Natural killer cell (primary cell): ENCODE results near the gene PRRX1. TPM values are rescaled to one million over a fixed set of nuclear protein-coding genes. Genes with fewer than 3 reads are reported as not detected.

ENCODE experiments used
- ATAC-seq, 3 donors: fragments of 150-1000 bp in 2 of 3; fragments of 200-7000 bp in 1 of 3; cut with Tn5 transposase; 1 replicate in 1 of 3; 2 replicates in 2 of 3; pipeline ENCODE4 v1.10.0; 2021; ENCODE audit warnings: mild to moderate bottlenecking in 2 of 3, moderate library complexity in 2 of 3
- DNase-seq, 2 donors: peaks; one replicate each; pipeline versions ENCODE4 v3.0.0 to v3.0.0-alpha.2; 2013 to 2021; ENCODE audit warnings: mixed read lengths in 1 of 2
- H3K27ac ChIP-seq: one replicate; pipeline ENCODE4 v1.5.1; 2013; ENCODE audit warnings: mild to moderate bottlenecking, low read length
- H3K27me3 ChIP-seq: one replicate; pipeline ENCODE4 v1.6.1; 2013; ENCODE audit warnings: low read length; ENCODE audit not compliant: control insufficient read depth, insufficient read depth
- H3K36me3 ChIP-seq: one replicate; pipeline ENCODE4 v1.6.1; 2013; ENCODE audit warnings: low read length; ENCODE audit not compliant: control insufficient read depth, insufficient read depth
- H3K4me1 ChIP-seq: one replicate; pipeline ENCODE4 v1.6.1; 2013; ENCODE audit warnings: low read length; ENCODE audit not compliant: control insufficient read depth, insufficient read depth
- H3K4me3 ChIP-seq: one replicate; pipeline ENCODE4 v1.5.1; 2013; ENCODE audit warnings: low read length
- H3K9me3 ChIP-seq: one replicate; pipeline ENCODE4 v1.6.1; 2013; ENCODE audit warnings: low read length; ENCODE audit not compliant: control insufficient read depth, insufficient read depth
- H3K27ac Mint-ChIP-seq, 2 donors: one replicate each; pipeline ENCODE4 v1.8.0; 2022; ENCODE audit warnings: mild to moderate bottlenecking in 2 of 2, mixed read lengths in 2 of 2, moderate library complexity in 1 of 2
- H3K27me3 Mint-ChIP-seq, 2 donors: one replicate each; pipeline ENCODE4 v1.8.0; 2022; ENCODE audit warnings: low read depth in 2 of 2, mixed read lengths in 2 of 2
- H3K36me3 Mint-ChIP-seq: one replicate; pipeline ENCODE4 v1.8.0; 2022; ENCODE audit warnings: mixed read lengths
- H3K4me1 Mint-ChIP-seq, 2 donors: one replicate each; pipeline ENCODE4 v1.8.0; 2022; ENCODE audit warnings: mixed read lengths in 2 of 2
- H3K4me3 Mint-ChIP-seq: one replicate; pipeline ENCODE4 v1.8.0; 2022; ENCODE audit warnings: mild to moderate bottlenecking, moderate library complexity, mixed read lengths
- H3K9me3 Mint-ChIP-seq, 2 donors: one replicate each; pipeline ENCODE4 v1.8.0; 2022; ENCODE audit warnings: mixed read lengths in 2 of 2
- CTCF ChIP-seq: fragments of 200-600 bp; IDR thresholded peaks from one replicate; pipeline ENCODE4 v1.8.0; 2022; ENCODE audit warnings: antibody characterized with exemption
- WGBS: methylation state at CpG from one replicate; pipeline ENCODE4 v1.1.7; 2013; ENCODE audit warnings: missing lambda C conversion rate; ENCODE audit not compliant: insufficient coverage; 5-methylcytosine and 5-hydroxymethylcytosine counted together
- intact Hi-C: fragments of 100-400 bp; cut with micrococcal nuclease; formaldehyde crosslinking; loops from one replicate; pipeline ENCODE4 v1.14.2; 2022
- total RNA-seq, 4 donors: library from RNA; stranded (reverse); fragments of 120-200 nt in 1 of 4; gene quantifications; one replicate each; pipeline versions ENCODE4 v1.2.3 to v1.2.4, GENCODE V29; 2013 to 2022

Gene PRRX1
- total RNA-seq, 3 donors from 2014 or later (not counting 1 experiment from before 2014, with no cell fraction given): not detected

GRCh38 chr1:170768929-170769328 is 105.0 kb downstream of the PRRX1 start:
- H3K9me3 ChIP-seq: no peaks in the 10 kb centered on the region
- H3K27ac Mint-ChIP-seq: no peak overlapping the region
- no peak overlapping the region for H3K27ac ChIP-seq
- ATAC-seq (no peak), DNase-seq (no peak)
- no peaks in the 10 kb centered on the region for H3K4me1 Mint-ChIP-seq
- no peaks in the 10 kb centered on the region for H3K27me3 ChIP-seq
- no peaks in the 10 kb centered on the region for H3K27me3 Mint-ChIP-seq
- WGBS: 90% methylated on average over 1 of the region's 1 CpG
- no peaks in the 10 kb centered on the region for H3K36me3 ChIP-seq
- intact Hi-C loops: no loop called here
- no peaks in the 10 kb centered on the region for H3K9me3 Mint-ChIP-seq
- H3K36me3 Mint-ChIP-seq: no peaks in the 10 kb centered on the region
- no peak overlapping the region for H3K4me3 Mint-ChIP-seq
- no peak for TF ChIP-seq CTCF
- no peaks in the 10 kb centered on the region for H3K4me1 ChIP-seq
- H3K4me3 ChIP-seq: no peak overlapping the region

- Mint-ChIP-seq H3K36me3 (no peaks in the 10 kb centered on the region), H3K4me3 (no peak overlapping the region), H3K9me3 (no peaks in the 10 kb centered on the region), H3K4me1 (no peaks in the 10 kb centered on the region), H3K27ac (no peak overlapping the region), H3K27me3 (no peaks in the 10 kb centered on the region)
- intact Hi-C loops: no loop called here
- ATAC-seq (no peak), DNase-seq (no peak)
- Histone ChIP-seq H3K27ac (no peak overlapping the region), H3K4me1 (no peaks in the 10 kb centered on the region), H3K36me3 (no peaks in the 10 kb centered on the region), H3K4me3 (no peak overlapping the region), H3K27me3 (no peaks in the 10 kb centered on the region), H3K9me3 (no peaks in the 10 kb centered on the region)
- no peak for TF ChIP-seq CTCF
- no CpG with 5 or more reads among the region's 1 CpG for WGBS
These were observed 105.8 kb downstream of the PRRX1 start for GRCh38 chr1:170769691-170770090.

- Mint-ChIP-seq H3K27ac (no peak overlapping the region), H3K4me3 (no peak overlapping the region), H3K4me1 (no peaks in the 10 kb centered on the region), H3K9me3 (no peaks in the 10 kb centered on the region), H3K36me3 (no peaks in the 10 kb centered on the region), H3K27me3 (no peaks in the 10 kb centered on the region)
- Histone ChIP-seq H3K27me3 (no peaks in the 10 kb centered on the region), H3K9me3 (no peaks in the 10 kb centered on the region), H3K4me3 (no peak overlapping the region), H3K36me3 (no peaks in the 10 kb centered on the region), H3K27ac (no peak overlapping the region), H3K4me1 (no peaks in the 10 kb centered on the region)
- DNase-seq: no peak
- no peak for TF ChIP-seq CTCF
- no peak for ATAC-seq
- intact Hi-C loops: no loop called here
These were observed 106.3 kb downstream of the PRRX1 start for GRCh38 chr1:170770254-170770653.

- H3K27me3 Mint-ChIP-seq: no peaks in the 10 kb centered on the region
- 88% methylated on average over 3 of the region's 3 CpGs for WGBS
These were observed 112.3 kb downstream of the PRRX1 start for GRCh38 chr1:170776252-170776651.

More at GRCh38 chr1:170776252-170776651, 112.3 kb downstream of the PRRX1 start:
- ATAC-seq: no peak
- H3K27ac ChIP-seq: no peak overlapping the region
- no peak for DNase-seq
- intact Hi-C loops: no loop called here
- H3K4me3 Mint-ChIP-seq: no peak overlapping the region
- H3K27me3 ChIP-seq: no peaks in the 10 kb centered on the region
- H3K9me3 ChIP-seq: no peaks in the 10 kb centered on the region
- H3K9me3 Mint-ChIP-seq: peaks cover 0 to 8% of the 10 kb centered on the region in 2 donors
- no peak overlapping the region for H3K27ac Mint-ChIP-seq
- H3K4me1 ChIP-seq: no peaks in the 10 kb centered on the region
- no peak for TF ChIP-seq CTCF
- H3K4me3 ChIP-seq: no peak overlapping the region
- H3K36me3 ChIP-seq: no peaks in the 10 kb centered on the region
- H3K4me1 Mint-ChIP-seq: no peaks in the 10 kb centered on the region
- H3K36me3 Mint-ChIP-seq: no peaks in the 10 kb centered on the region
